A549 (cell line): ENCODE measurements around the gene LRRC8A. TPM values are rescaled to one million over a fixed set of nuclear protein-coding genes. Genes with fewer than 3 reads are reported as not detected.
"Not testable (repeated sequence)": the region's sequence is repeated elsewhere in the genome, so short reads cannot be mapped to it uniquely, and the experiment has no call there.

Source experiments
- ATAC-seq, 2 experiments: fragments of 200-7000 bp in 1 of 2; fragments of >200 bp in 1 of 2; cut with Nextera tagmentation in 1 of 2; cut with Tn5 transposase in 1 of 2; 3 replicates each; pipeline versions ENCODE4 v1.8.0 to v1.9.1; 2018 to 2020; ENCODE audit warnings: mild to moderate bottlenecking in 1 of 2, moderate library complexity in 1 of 2
- CTCF ChIA-PET: fragments of 300-600 bp; sonication (Branson Sonifier 250); formaldehyde crosslinking; extraction: SDS; loops from one replicate; lab custom pipeline; 2021; ENCODE audit warnings: antibody characterized with exemption, inconsistent platforms; lab: Yijun Ruan, JAX
- POLR2A ChIA-PET: fragments of 350-600 bp; formaldehyde crosslinking; extraction: SDS; loops from one replicate; lab custom pipeline; 2021; ENCODE audit warnings: antibody characterized with exemption, inconsistent platforms; lab: Yijun Ruan, JAX
- DNase-seq, 2 experiments: peaks; one replicate each; pipeline versions ENCODE4 v3.0.0 to v3.0.0-alpha.2; 2011 to 2016; ENCODE audit warnings: low read depth in 1 of 2, low spot score in 1 of 2
- FAIRE-seq: peaks from 2 replicates; lab custom pipeline; 2011; peaks lifted over from hg19 to GRCh38; lab: Jason Lieb, UNC
- H3K27ac ChIP-seq, 2 experiments: fragments of >200 bp; sonication (Bioruptor Twin); formaldehyde crosslinking; 3 replicates each; pipeline ENCODE4 v1.5.1; 2016 to 2017
- H3K4me1 ChIP-seq: fragments of >200 bp; sonication (Bioruptor Twin); formaldehyde crosslinking; 3 replicates; pipeline ENCODE4 v1.6.1; 2016
- H3K4me2 ChIP-seq: fragments of >200 bp; sonication (Bioruptor Twin); formaldehyde crosslinking; 3 replicates; pipeline ENCODE4 v1.6.1; 2016
- H3K4me3 ChIP-seq: fragments of >200 bp; sonication (Bioruptor Twin); formaldehyde crosslinking; 3 replicates; pipeline ENCODE4 v1.5.1; 2016
- H3K9me3 ChIP-seq: fragments of >200 bp; sonication (Bioruptor Twin); formaldehyde crosslinking; 3 replicates; pipeline ENCODE4 v1.6.1; 2016
- FOSB ChIP-seq: fragments of 250-450 bp; sonication (Bioruptor Pico); IDR thresholded peaks from 2 replicates; pipeline ENCODE4 v1.5.0; 2020; ENCODE audit warnings: mild to moderate bottlenecking, moderate library complexity
- POLR2A ChIP-seq: IDR thresholded peaks from 2 replicates; pipeline ENCODE4 v1.6.1; 2012; ENCODE audit warnings: mild to moderate bottlenecking, low read length
- WGBS: methylation state at CpG from one replicate; pipeline ENCODE4 v1.1.6; 2017; ENCODE audit errors: missing lambda C conversion rate; 5-methylcytosine and 5-hydroxymethylcytosine counted together
- polyA plus RNA-seq, 4 experiments: library from polyadenylated mRNA; depleted of rRNA in 3 of 4; stranded (reverse); fragments of >200 nt; fragmentation: RNase III in 1 of 4; extraction: RNeasy Plus Mini Kit Qiagen cat#74134 plus additional on column Dnase treatment in 1 of 4; gene quantifications; 2 replicates in 3 of 4; 3 replicates in 1 of 4; pipeline ENCODE4 v1.2.3, GENCODE V29; 2011 to 2017

LRRC8A gene
- polyA plus RNA-seq, 2 of the 4 experiments (the other 2 are of a cell fraction): 22.9 to 25.9 TPM

- TF ChIP-seq POLR2A: peak; percentile 96
- no peak for TF ChIP-seq FOSB (CRISPR knock-in tag)
- TF ChIP-seq, all 56 proteins: peak for 13
These were observed 65.8 kb downstream of the LRRC8A start, which contains the start of the genes DOLK and NUP188 (continued) for GRCh38 chr9:128947527-128948301.

- H3K4me1 ChIP-seq, H3K27ac ChIP-seq, FAIRE-seq, DNase-seq, H3K9me3 ChIP-seq, H3K4me3 ChIP-seq, ATAC-seq, H3K4me2 ChIP-seq: not testable (repeated sequence)
- ChIA-PET POLR2A (interaction anchor here (0.6 kb wide), 1 partner anchor 205 kb away, joined by 4 read pairs; no protein-coding TSS in a partner anchor), CTCF (interaction anchor here (0.6 to 1.1 kb wide), 3 partner anchors 33 to 820 kb away, joined by 3 to 5 read pairs (median 3); no protein-coding TSS in a partner anchor)
- WGBS: 95% methylated on average over 9 of the region's 9 CpGs
These were observed 79.5 kb downstream of the LRRC8A start for GRCh38 chr9:128961403-128961802.

Other genes with a start within 250 kb of the LRRC8A start
- 57.3 and 62.8 TPM in 2 replicates for gene DYNC2I2, start 225.3 kb upstream of the LRRC8A start, polyA plus RNA-seq (2011; rRNA removed)
- gene DYNC2I2, start 225.3 kb upstream of the LRRC8A start, polyA plus RNA-seq (2017; fragmentation: RNase III; extraction: RNeasy Plus Mini Kit Qiagen cat#74134 plus additional on column Dnase treatment): 113 to 117 TPM (median 114 TPM) in 3 replicates
- gene SET, start 192.9 kb upstream of the LRRC8A start, polyA plus RNA-seq (2011; rRNA removed): 293 and 518 TPM in 2 replicates
- 538 to 546 TPM (median 544 TPM) in 3 replicates for gene SET, start 192.9 kb upstream of the LRRC8A start, polyA plus RNA-seq (2017; fragmentation: RNase III; extraction: RNeasy Plus Mini Kit Qiagen cat#74134 plus additional on column Dnase treatment)
- 7.6 and 9.0 TPM in 2 replicates for gene PKN3, start 179.6 kb upstream of the LRRC8A start, polyA plus RNA-seq (2011; rRNA removed)
- 14.1 to 16.7 TPM (median 16.3 TPM) in 3 replicates for gene PKN3, start 179.6 kb upstream of the LRRC8A start, polyA plus RNA-seq (2017; fragmentation: RNase III; extraction: RNeasy Plus Mini Kit Qiagen cat#74134 plus additional on column Dnase treatment)
- 37.6 and 55.5 TPM in 2 replicates for gene ZDHHC12, start 158.0 kb upstream of the LRRC8A start, polyA plus RNA-seq (2011; rRNA removed)
- gene ZDHHC12, start 158.0 kb upstream of the LRRC8A start, polyA plus RNA-seq (2017; fragmentation: RNase III; extraction: RNeasy Plus Mini Kit Qiagen cat#74134 plus additional on column Dnase treatment): 66.2 to 77.5 TPM (median 75.7 TPM) in 3 replicates
- 13.4 and 16.2 TPM in 2 replicates for gene ZER1, start 110.2 kb upstream of the LRRC8A start, polyA plus RNA-seq (2011; rRNA removed)
- gene ZER1, start 110.2 kb upstream of the LRRC8A start, polyA plus RNA-seq (2017; fragmentation: RNase III; extraction: RNeasy Plus Mini Kit Qiagen cat#74134 plus additional on column Dnase treatment): 8.1 to 10.8 TPM (median 9.1 TPM) in 3 replicates
- gene TBC1D13, start 94.9 kb upstream of the LRRC8A start, polyA plus RNA-seq (2011; rRNA removed): 17.6 and 20.6 TPM in 2 replicates
- 12.4 to 14.0 TPM (median 13.9 TPM) in 3 replicates for gene TBC1D13, start 94.9 kb upstream of the LRRC8A start, polyA plus RNA-seq (2017; fragmentation: RNase III; extraction: RNeasy Plus Mini Kit Qiagen cat#74134 plus additional on column Dnase treatment)
- gene ENDOG, start 63.6 kb upstream of the LRRC8A start, polyA plus RNA-seq (2011; rRNA removed): 12.6 and 12.8 TPM in 2 replicates
- 17.1 to 18.6 TPM (median 17.3 TPM) in 3 replicates for gene ENDOG, start 63.6 kb upstream of the LRRC8A start, polyA plus RNA-seq (2017; fragmentation: RNase III; extraction: RNeasy Plus Mini Kit Qiagen cat#74134 plus additional on column Dnase treatment)
- 24.3 and 25.8 TPM in 2 replicates for gene SPOUT1, start 52.3 kb upstream of the LRRC8A start, polyA plus RNA-seq (2011; rRNA removed)
- 19.1 to 28.5 TPM (median 26.9 TPM) in 3 replicates for gene SPOUT1, start 52.3 kb upstream of the LRRC8A start, polyA plus RNA-seq (2017; fragmentation: RNase III; extraction: RNeasy Plus Mini Kit Qiagen cat#74134 plus additional on column Dnase treatment)
- 10.0 and 12.2 TPM in 2 replicates for gene KYAT1, start 183 bp upstream of the LRRC8A start, polyA plus RNA-seq (2011; rRNA removed)
- 8.1 to 9.6 TPM (median 8.4 TPM) in 3 replicates for gene KYAT1, start 183 bp upstream of the LRRC8A start, polyA plus RNA-seq (2017; fragmentation: RNase III; extraction: RNeasy Plus Mini Kit Qiagen cat#74134 plus additional on column Dnase treatment)
- gene PHYHD1, start 38.8 kb downstream of the LRRC8A start, polyA plus RNA-seq (2011; rRNA removed): 0.12 TPM in 1 of 2 replicates, not detected in the other
- 0.12 TPM in 1 of 3 replicates, not detected in the others for gene PHYHD1, start 38.8 kb downstream of the LRRC8A start, polyA plus RNA-seq (2017; fragmentation: RNase III; extraction: RNeasy Plus Mini Kit Qiagen cat#74134 plus additional on column Dnase treatment)
- gene DOLK, start 65.5 kb downstream of the LRRC8A start, polyA plus RNA-seq (2011; rRNA removed): 25.4 and 27.8 TPM in 2 replicates
- 19.9 to 22.8 TPM (median 22.2 TPM) in 3 replicates for gene DOLK, start 65.5 kb downstream of the LRRC8A start, polyA plus RNA-seq (2017; fragmentation: RNase III; extraction: RNeasy Plus Mini Kit Qiagen cat#74134 plus additional on column Dnase treatment)
- gene NUP188, start 65.6 kb downstream of the LRRC8A start, polyA plus RNA-seq (2011; rRNA removed): 52.3 and 62.1 TPM in 2 replicates
- gene NUP188, start 65.6 kb downstream of the LRRC8A start, polyA plus RNA-seq (2017; fragmentation: RNase III; extraction: RNeasy Plus Mini Kit Qiagen cat#74134 plus additional on column Dnase treatment): 29.2 to 37.9 TPM (median 33.2 TPM) in 3 replicates
- 28.3 and 30.0 TPM in 2 replicates for gene SH3GLB2, start 146.2 kb downstream of the LRRC8A start, polyA plus RNA-seq (2011; rRNA removed)
- gene SH3GLB2, start 146.2 kb downstream of the LRRC8A start, polyA plus RNA-seq (2017; fragmentation: RNase III; extraction: RNeasy Plus Mini Kit Qiagen cat#74134 plus additional on column Dnase treatment): 40.2 to 42.6 TPM (median 40.6 TPM) in 3 replicates
- gene MIGA2, start 154.5 kb downstream of the LRRC8A start, polyA plus RNA-seq (2011; rRNA removed): 6.3 and 6.4 TPM in 2 replicates
- gene MIGA2, start 154.5 kb downstream of the LRRC8A start, polyA plus RNA-seq (2017; fragmentation: RNase III; extraction: RNeasy Plus Mini Kit Qiagen cat#74134 plus additional on column Dnase treatment): 12.8 to 16.1 TPM (median 15.1 TPM) in 3 replicates
- gene DOLPP1, start 199.0 kb downstream of the LRRC8A start, polyA plus RNA-seq (2011; rRNA removed): 25.6 and 31.4 TPM in 2 replicates
- 21.8 to 23.5 TPM (median 22.2 TPM) in 3 replicates for gene DOLPP1, start 199.0 kb downstream of the LRRC8A start, polyA plus RNA-seq (2017; fragmentation: RNase III; extraction: RNeasy Plus Mini Kit Qiagen cat#74134 plus additional on column Dnase treatment)
- 20.5 and 20.8 TPM in 2 replicates for gene CRAT, start 228.7 kb downstream of the LRRC8A start, polyA plus RNA-seq (2011; rRNA removed)
- 22.7 to 26.2 TPM (median 26.0 TPM) in 3 replicates for gene CRAT, start 228.7 kb downstream of the LRRC8A start, polyA plus RNA-seq (2017; fragmentation: RNase III; extraction: RNeasy Plus Mini Kit Qiagen cat#74134 plus additional on column Dnase treatment)
- 140 and 149 TPM in 2 replicates for gene PTPA, start 229.3 kb downstream of the LRRC8A start, polyA plus RNA-seq (2011; rRNA removed)
- gene PTPA, start 229.3 kb downstream of the LRRC8A start, polyA plus RNA-seq (2017; fragmentation: RNase III; extraction: RNeasy Plus Mini Kit Qiagen cat#74134 plus additional on column Dnase treatment): 140 to 167 TPM (median 161 TPM) in 3 replicates